Heart right ventricle (tissue), 16 donors: Measurements from ENCODE around the gene USPL1. TPM values are rescaled to one million over a fixed set of nuclear protein-coding genes. Genes with fewer than 3 reads are reported as not detected.

Source experiments
- ATAC-seq, 8 donors: fragments of 200-7000 bp; cut with Tn5 transposase; one replicate each; pipeline ENCODE4 v1.9.1; 2020; ENCODE audit warnings: mild to moderate bottlenecking in 8 of 8, moderate library complexity in 8 of 8, moderate number of reproducible peaks in 1 of 8
- DNase-seq, 2 donors: peaks; one replicate each; pipeline ENCODE4 v3.0.0-alpha.2; 2020
- H3K27ac ChIP-seq, 10 donors: fragments of 200-600 bp; sonication (generic) in 2 of 10; one replicate each; pipeline versions ENCODE4 v1.5.0 to v1.8.0; 2020 to 2022; ENCODE audit warnings: mild to moderate bottlenecking in 3 of 10
- H3K27me3 ChIP-seq, 7 donors: fragments of 200-600 bp; one replicate each; pipeline ENCODE4 v1.8.0; 2021 to 2022; ENCODE audit warnings: mild to moderate bottlenecking in 2 of 7
- H3K36me3 ChIP-seq, 9 donors: fragments of 200-600 bp; sonication (generic) in 1 of 9; one replicate each; pipeline versions ENCODE4 v1.5.0 to v1.8.0; 2020 to 2022; ENCODE audit warnings: mild to moderate bottlenecking in 2 of 9
- H3K4me1 ChIP-seq, 9 donors: fragments of 200-600 bp; sonication (generic) in 1 of 9; one replicate each; pipeline versions ENCODE4 v1.5.0 to v1.8.0; 2020 to 2022; ENCODE audit warnings: mild to moderate bottlenecking in 4 of 9
- H3K4me3 ChIP-seq, 10 donors: fragments of 200-600 bp; sonication (generic) in 2 of 10; one replicate each; pipeline versions ENCODE4 v1.5.0 to v1.8.0; 2020 to 2022; ENCODE audit warnings: mild to moderate bottlenecking in 7 of 10, moderate library complexity in 2 of 10
- H3K9me3 ChIP-seq, 11 donors: fragments of 200-600 bp in 10 of 11; sonication (generic) in 2 of 11; one replicate each; pipeline versions ENCODE4 v1.5.0 to v1.8.0; 2013 to 2022; ENCODE audit warnings: mild to moderate bottlenecking in 2 of 11, control low read depth in 1 of 11, moderate library complexity in 1 of 11
- CTCF ChIP-seq, 9 donors: fragments of 200-600 bp; sonication (generic) in 2 of 9; IDR thresholded peaks; one replicate each; pipeline versions ENCODE4 v1.5.0 to v1.8.0; 2021 to 2022; ENCODE audit warnings: antibody characterized with exemption in 9 of 9, mild to moderate bottlenecking in 5 of 9, moderate library complexity in 1 of 9
- WGBS, 2 donors: extraction: QIAGEN DNeasy Blood & Tissue Kit; methylation state at CpG; one replicate each; pipeline ENCODE4 v1.1.7; 2013; ENCODE audit warnings: inconsistent platforms in 1 of 2; 5-methylcytosine and 5-hydroxymethylcytosine counted together
- intact Hi-C, 10 donors: fragments of 100-400 bp; cut with DNase I; formaldehyde crosslinking; loops; one replicate each; pipeline versions ENCODE4 v1.11.1 to v1.14.2; 2022
- polyA plus RNA-seq, 2 donors: library from polyadenylated mRNA; stranded (reverse); fragments of 200-250 nt; gene quantifications; one replicate each; pipeline ENCODE4 v1.2.3, GENCODE V29; 2013
- total RNA-seq, 10 donors: library from RNA; stranded (reverse); fragmentation: NEBNext Ultra II Directional in 3 of 10; extraction: Animal tissue kit (Norgen Biotek cat#: 25700) in 3 of 10; gene quantifications; one replicate each; pipeline versions ENCODE4 v1.2.1 to v1.2.4, GENCODE V29; 2021 to 2023
- donor health status: Arrhythmogenic right ventricular cardiomyopathy.
- donor health status: ischemic (EF 13 %, LVEDD 7.1; RV severe dilation, severe dysfunction).
- donor health status: healthy with polysubstance abuse.
- donor health status: DM: no; HTN: yes; CAD: no.
- donor health status: DM: no; HTN: no; CAD: no.
- donor health status: ischemic (EF 25% LVEDD 6.9; RV normal size, moderate dysfunction).
- donor health status: ischemic (EF 25% LVEDD 5.7; RV mildly dilated, moderate dysfunction).
- donor health status: healthy.
- donor health status: DM: yes; HTN: yes; CAD: no.
- donor health status: Ischemic cardiomyopathy.
- donor health status: ischemic (EF 35%, LVEDD 5.7; RV mildly dilated, moderate dysfunction).
- donor health status: nonischemic (EF 11% LVEDD 7.7; RV severe dilation, severe dysfunction).
- donor health status: DM: yes; HTN: yes; CAD: no.
- donor health status: PGD.
- donor health status: ischemic (EF 29% LVEDD 5.4; RV normal size, mild dysfunction).
- donor health status: nonischemic (EF 23%, LVEDD 6.1; RV moderate dilation, normal function).

The USPL1 gene
- total and polyA plus RNA-seq, 12 donors: 4.9 to 10.6 (median 9.7) TPM

GRCh38 chr13:30692113-30692512 lies 74.4 kb downstream of the USPL1 start:
- intact Hi-C loops: no loop called here
- Histone ChIP-seq H3K4me3 (no peak overlapping the region), H3K36me3 (no peaks in the 10 kb centered on the region), H3K9me3 (peaks cover 0 to 11% (median 0%) of the 10 kb centered on the region in 11 donors), H3K27me3 (no peaks in the 10 kb centered on the region), H3K27ac (no peak overlapping the region), H3K4me1 (peaks cover 0 to 40% (median 15%) of the 10 kb centered on the region in 9 donors)
- DNase-seq (no peak), ATAC-seq (no peak)
- 91 to 92% methylated on average over 1 of the region's 1 CpG for WGBS, 2 donors
- no peak for TF ChIP-seq CTCF (IDR thresholded peaks at IDR 0.05)

GRCh38 chr13:30696278-30697176 lies 78.8 kb downstream of the USPL1 start:
- intact Hi-C loops: no loop called here

GRCh38 chr13:30697177-30697953 lies 79.6 kb downstream of the USPL1 start:
- DNase-seq (no peak), ATAC-seq (peak; percentile 12 to 84 (median 59))
- Histone ChIP-seq H3K4me1 (peaks cover 0 to 36% (median 16%) of the 10 kb centered on the region in 9 donors), H3K27ac (peak overlapping the region in 3 of 10 donors; percentile 40 to 44 (median 41)), H3K36me3 (no peaks in the 10 kb centered on the region), H3K4me3 (peak overlapping the region in 3 of 10 donors; percentile 7 to 14 (median 9)), H3K27me3 (peaks cover 0 to 6% (median 0%) of the 10 kb centered on the region in 7 donors), H3K9me3 (no peaks in the 10 kb centered on the region)
- no peak for TF ChIP-seq CTCF (IDR thresholded peaks at IDR 0.05)
- 56 to 61% methylated on average over 8 of the region's 8 CpGs for WGBS, 2 donors
- intact Hi-C loops: no loop called here

More at GRCh38 chr13:30696278-30697176, 78.8 kb downstream of the USPL1 start:
- peak in 1 of 2 donors; percentile 45 for DNase-seq
- Histone ChIP-seq H3K27me3 (peaks cover 0 to 6% (median 0%) of the 10 kb centered on the region in 7 donors), H3K9me3 (no peaks in the 10 kb centered on the region), H3K27ac (peak overlapping the region in 3 of 10 donors; percentile 16 to 43 (median 20)), H3K36me3 (no peaks in the 10 kb centered on the region), H3K4me3 (no peak overlapping the region), H3K4me1 (peaks cover 0 to 38% (median 16%) of the 10 kb centered on the region in 9 donors)
- TF ChIP-seq CTCF (IDR thresholded peaks at IDR 0.05): no peak
- WGBS, 2 donors: 44 to 46% methylated on average over 11 of the region's 11 CpGs
- peak; percentile 62 to 87 (median 80) for ATAC-seq

GRCh38 chr13:30697996-30698401 lies 80.3 kb downstream of the USPL1 start:
- TF ChIP-seq CTCF (IDR thresholded peaks at IDR 0.05): no peak
- H3K4me1 ChIP-seq: peaks cover 0 to 36% (median 16%) of the 10 kb centered on the region in 9 donors
- no peaks in the 10 kb centered on the region for H3K36me3 ChIP-seq
- intact Hi-C loops: no loop called here
- H3K27ac ChIP-seq: peak overlapping the region in 3 of 10 donors; percentile 40 to 44 (median 41)
- H3K4me3 ChIP-seq: peak overlapping the region in 3 of 10 donors; percentile 7 to 14 (median 9)
- H3K27me3 ChIP-seq: peaks cover 0 to 6% (median 0%) of the 10 kb centered on the region in 7 donors
- ATAC-seq (no peak), DNase-seq (no peak)
- 51 to 59% methylated on average over 7 of the region's 7 CpGs for WGBS, 2 donors
- no peaks in the 10 kb centered on the region for H3K9me3 ChIP-seq
